ENCODE results near the gene HOXA4.

GRCh38 chr7:27126596-27127327 lies 3.8 kb downstream of the HOXA4 start:
- TF ChIP-seq CTCF (IDR thresholded peaks at IDR 0.05; ENCODE audit: low read depth, low read length, poor library complexity, severe bottlenecking) (no peak), EZH2phosphoT487 (IDR thresholded peaks at IDR 0.05; ENCODE audit: borderline replicate concordance, low read length) (no peak)

Data from DOHH2 (cell line).